Psoas muscle (tissue), 8 donors: Measurements from ENCODE around the gene DRC1. TPM values are rescaled to one million over a fixed set of nuclear protein-coding genes. Genes with fewer than 3 reads are reported as not detected.
A peak's percentile ranks its signal among the peaks of the same experiment; 100 is the strongest.
"Not testable (repeated sequence)": the region's sequence is repeated elsewhere in the genome, so short reads cannot be mapped to it uniquely, and the experiment has no call there.

Source experiments
- ATAC-seq, 4 donors: fragments of 200-7000 bp; cut with Tn5 transposase; one replicate each; pipeline ENCODE4 v1.9.1; 2020; ENCODE audit warnings: moderate library complexity in 3 of 4, mild to moderate bottlenecking in 2 of 4
- DNase-seq, 2 donors: peaks; one replicate each; pipeline ENCODE4 v3.0.0-alpha.2; 2020
- H3K27ac ChIP-seq: fragments of 200-600 bp; one replicate; pipeline ENCODE4 v1.8.0; 2022
- H3K27me3 ChIP-seq, 3 donors: fragments of 200-600 bp in 1 of 3; one replicate each; pipeline versions ENCODE4 v1.6.1 to v1.8.0; 2013 to 2022; ENCODE audit warnings: low read length in 2 of 3, mild to moderate bottlenecking in 2 of 3, moderate library complexity in 1 of 3; ENCODE audit not compliant: insufficient read depth in 3 of 3
- H3K36me3 ChIP-seq, 2 donors: fragments of 200-600 bp in 1 of 2; one replicate each; pipeline versions ENCODE4 v1.6.1 to v1.8.0; 2013 to 2022; ENCODE audit warnings: low read depth in 1 of 2, mild to moderate bottlenecking in 1 of 2, moderate library complexity in 1 of 2; ENCODE audit not compliant: insufficient read depth in 1 of 2
- H3K4me1 ChIP-seq: fragments of 200-600 bp; one replicate; pipeline ENCODE4 v1.8.0; 2022
- H3K4me3 ChIP-seq: fragments of 200-600 bp; one replicate; pipeline ENCODE4 v1.8.0; 2022; ENCODE audit warnings: mild to moderate bottlenecking
- H3K9me3 ChIP-seq: fragments of 200-600 bp; one replicate; pipeline ENCODE4 v1.8.0; 2022
- WGBS, 3 donors: extraction: QIAGEN DNeasy Blood & Tissue Kit; methylation state at CpG; one replicate each; pipeline versions ENCODE4 v1.1.6 to v1.1.7; 2013; 5-methylcytosine and 5-hydroxymethylcytosine counted together
- intact Hi-C, 2 donors: fragments of 100-400 bp; cut with DNase I; formaldehyde crosslinking; loops; one replicate each; pipeline versions ENCODE4 v1.11.0 to v1.14.2; 2022
- long read RNA-seq, 2 donors: library from polyadenylated mRNA; unstranded; transcript quantifications; one replicate each; pipeline ENCODE4 v2.0.0, GENCODE V29; 2021
- polyA plus RNA-seq, 3 donors: library from polyadenylated mRNA; stranded (reverse); fragments of 200-250 nt; gene quantifications; one replicate each; pipeline ENCODE4 v1.2.3, GENCODE V29; 2013
- total RNA-seq, 4 donors: library from RNA; stranded (reverse); fragmentation: NEBNext Ultra II Directional in 2 of 4; extraction: Animal tissue kit (Norgen Biotek cat#: 25700) in 2 of 4; gene quantifications; one replicate each; pipeline versions ENCODE4 v1.2.1 to v1.2.4, GENCODE V29; 2021 to 2023
- TF ChIP-seq, protein P1 (sequence below): fragments of 200-600 bp; IDR thresholded peaks from one replicate; pipeline ENCODE4 v1.8.0; 2022; ENCODE audit warnings: antibody characterized with exemption
- donor health status: healthy with polysubstance abuse.
- donor health status: DM: no; HTN: no; CAD: no; lungs with moderate emphysema.
- donor health status: Bipolar disorder and iron deficiency.
- donor health status: healthy.
- donor health status: DM: yes; HTN: yes; CAD: no.
- donor health status: DM: no; HTN: no; CAD: no.
- donor health status: DM: no; HTN: no; CAD: no.
- donor health status: DM: yes; HTN: yes; CAD: no.

Gene DRC1
- total RNA-seq = under 1 TPM in 2 of 4 donors, not detected in 2; 0.10 to 0.15 TPM
- polyA plus RNA-seq = under 1 TPM in 2 of 3 donors, not detected in 1; 0.04 to 0.06 TPM
- long read RNA-seq, donor 1 = 0 reads
- long read RNA-seq, donor 2 = 0 reads

GRCh38 chr2:26401739-26402541 is at the start of gene DRC1:
Gene DRC1 (plus strand): TSS chr2:26401920. CDS start chr2:26401990, 70 bp downstream.
- ATAC-seq (peak; percentile 52 to 89 (median 77)), DNase-seq (peak; percentile 40 to 73)
- Histone ChIP-seq H3K9me3 (no peaks in the 10 kb centered on the region), H3K27ac (no peak within 1 kb of the TSS), H3K36me3 (peaks cover 0 to 1% of the 10 kb centered on the region in 2 donors), H3K4me1 (no peaks in the 10 kb centered on the region), H3K27me3 (peaks cover 0 to 7% (median 0%) of the 10 kb centered on the region in 3 donors), H3K4me3 (peak within 1 kb of the TSS; percentile 46)
- intact Hi-C loops = no loop called here
- TF ChIP-seq, protein P1, sequence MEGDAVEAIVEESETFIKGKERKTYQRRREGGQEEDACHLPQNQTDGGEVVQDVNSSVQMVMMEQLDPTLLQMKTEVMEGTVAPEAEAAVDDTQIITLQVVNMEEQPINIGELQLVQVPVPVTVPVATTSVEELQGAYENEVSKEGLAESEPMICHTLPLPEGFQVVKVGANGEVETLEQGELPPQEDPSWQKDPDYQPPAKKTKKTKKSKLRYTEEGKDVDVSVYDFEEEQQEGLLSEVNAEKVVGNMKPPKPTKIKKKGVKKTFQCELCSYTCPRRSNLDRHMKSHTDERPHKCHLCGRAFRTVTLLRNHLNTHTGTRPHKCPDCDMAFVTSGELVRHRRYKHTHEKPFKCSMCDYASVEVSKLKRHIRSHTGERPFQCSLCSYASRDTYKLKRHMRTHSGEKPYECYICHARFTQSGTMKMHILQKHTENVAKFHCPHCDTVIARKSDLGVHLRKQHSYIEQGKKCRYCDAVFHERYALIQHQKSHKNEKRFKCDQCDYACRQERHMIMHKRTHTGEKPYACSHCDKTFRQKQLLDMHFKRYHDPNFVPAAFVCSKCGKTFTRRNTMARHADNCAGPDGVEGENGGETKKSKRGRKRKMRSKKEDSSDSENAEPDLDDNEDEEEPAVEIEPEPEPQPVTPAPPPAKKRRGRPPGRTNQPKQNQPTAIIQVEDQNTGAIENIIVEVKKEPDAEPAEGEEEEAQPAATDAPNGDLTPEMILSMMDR = no peak
- WGBS, 3 donors = 14 to 16% (median 15%) methylated on average over 54 to 63 of the region's 63 CpGs

- Histone ChIP-seq H3K27ac (peak overlapping the region; percentile 47), H3K27me3 (no peaks in the 10 kb centered on the region), H3K36me3 (no peaks in the 10 kb centered on the region), H3K4me1 (peaks cover 46% of the 10 kb centered on the region), H3K4me3 (no peak overlapping the region), H3K9me3 (no peaks in the 10 kb centered on the region)
- 92 to 100% (median 100%) methylated on average over 1 of the region's 1 CpG for WGBS, 3 donors
- intact Hi-C loops = loop anchor here in 1 of 2 donors (10.0 kb wide), 1 partner anchor 112 kb away; no protein-coding TSS in a partner anchor
- no peak for DNase-seq
- TF ChIP-seq, protein P1 = no peak
- peak in 1 of 4 donors; percentile 48 for ATAC-seq
Measured at GRCh38 chr2:26352892-26353291, 48.8 kb upstream of the DRC1 start.

GRCh38 chr2:26354469-26354868 is 47.3 kb upstream of the DRC1 start:
- ATAC-seq, H3K4me3 ChIP-seq, H3K36me3 ChIP-seq, H3K27me3 ChIP-seq, DNase-seq, H3K9me3 ChIP-seq: not testable (repeated sequence)
- Histone ChIP-seq H3K27ac (peak overlapping the region; percentile 80), H3K4me1 (peaks cover 42% of the 10 kb centered on the region)
- intact Hi-C loops = loop anchor here in 1 of 2 donors (10.0 kb wide), 1 partner anchor 110 kb away; no protein-coding TSS in a partner anchor
- WGBS, 3 donors = 99% methylated on average over 16 of the region's 16 CpGs

GRCh38 chr2:26355038-26355995 is 46.4 kb upstream of the DRC1 start:
- intact Hi-C loops = loop anchor here in 1 of 2 donors (10.0 kb wide), 1 partner anchor 109 kb away; no protein-coding TSS in a partner anchor
- Histone ChIP-seq H3K9me3 (no peaks in the 10 kb centered on the region), H3K4me3 (peak overlapping the region; percentile 29), H3K27me3 (no peaks in the 10 kb centered on the region), H3K4me1 (peaks cover 47% of the 10 kb centered on the region), H3K36me3 (no peaks in the 10 kb centered on the region), H3K27ac (peak overlapping the region; percentile 80)
- 47 to 61% (median 50%) methylated on average over 9 of the region's 9 CpGs for WGBS, 3 donors
- DNase-seq = no peak
- peak; percentile 87 to 91 (median 90) for ATAC-seq
- TF ChIP-seq, protein P1 = no peak
